ENCODE measurements around the gene E2F8. TPM values are rescaled to one million over a fixed set of nuclear protein-coding genes. Genes with fewer than 3 reads are reported as not detected.

Gene E2F8, protein sequence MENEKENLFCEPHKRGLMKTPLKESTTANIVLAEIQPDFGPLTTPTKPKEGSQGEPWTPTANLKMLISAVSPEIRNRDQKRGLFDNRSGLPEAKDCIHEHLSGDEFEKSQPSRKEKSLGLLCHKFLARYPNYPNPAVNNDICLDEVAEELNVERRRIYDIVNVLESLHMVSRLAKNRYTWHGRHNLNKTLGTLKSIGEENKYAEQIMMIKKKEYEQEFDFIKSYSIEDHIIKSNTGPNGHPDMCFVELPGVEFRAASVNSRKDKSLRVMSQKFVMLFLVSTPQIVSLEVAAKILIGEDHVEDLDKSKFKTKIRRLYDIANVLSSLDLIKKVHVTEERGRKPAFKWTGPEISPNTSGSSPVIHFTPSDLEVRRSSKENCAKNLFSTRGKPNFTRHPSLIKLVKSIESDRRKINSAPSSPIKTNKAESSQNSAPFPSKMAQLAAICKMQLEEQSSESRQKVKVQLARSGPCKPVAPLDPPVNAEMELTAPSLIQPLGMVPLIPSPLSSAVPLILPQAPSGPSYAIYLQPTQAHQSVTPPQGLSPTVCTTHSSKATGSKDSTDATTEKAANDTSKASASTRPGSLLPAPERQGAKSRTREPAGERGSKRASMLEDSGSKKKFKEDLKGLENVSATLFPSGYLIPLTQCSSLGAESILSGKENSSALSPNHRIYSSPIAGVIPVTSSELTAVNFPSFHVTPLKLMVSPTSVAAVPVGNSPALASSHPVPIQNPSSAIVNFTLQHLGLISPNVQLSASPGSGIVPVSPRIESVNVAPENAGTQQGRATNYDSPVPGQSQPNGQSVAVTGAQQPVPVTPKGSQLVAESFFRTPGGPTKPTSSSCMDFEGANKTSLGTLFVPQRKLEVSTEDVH
- under 0.01 and 0.14 TPM in 2 replicates for total RNA-seq

DNA sequence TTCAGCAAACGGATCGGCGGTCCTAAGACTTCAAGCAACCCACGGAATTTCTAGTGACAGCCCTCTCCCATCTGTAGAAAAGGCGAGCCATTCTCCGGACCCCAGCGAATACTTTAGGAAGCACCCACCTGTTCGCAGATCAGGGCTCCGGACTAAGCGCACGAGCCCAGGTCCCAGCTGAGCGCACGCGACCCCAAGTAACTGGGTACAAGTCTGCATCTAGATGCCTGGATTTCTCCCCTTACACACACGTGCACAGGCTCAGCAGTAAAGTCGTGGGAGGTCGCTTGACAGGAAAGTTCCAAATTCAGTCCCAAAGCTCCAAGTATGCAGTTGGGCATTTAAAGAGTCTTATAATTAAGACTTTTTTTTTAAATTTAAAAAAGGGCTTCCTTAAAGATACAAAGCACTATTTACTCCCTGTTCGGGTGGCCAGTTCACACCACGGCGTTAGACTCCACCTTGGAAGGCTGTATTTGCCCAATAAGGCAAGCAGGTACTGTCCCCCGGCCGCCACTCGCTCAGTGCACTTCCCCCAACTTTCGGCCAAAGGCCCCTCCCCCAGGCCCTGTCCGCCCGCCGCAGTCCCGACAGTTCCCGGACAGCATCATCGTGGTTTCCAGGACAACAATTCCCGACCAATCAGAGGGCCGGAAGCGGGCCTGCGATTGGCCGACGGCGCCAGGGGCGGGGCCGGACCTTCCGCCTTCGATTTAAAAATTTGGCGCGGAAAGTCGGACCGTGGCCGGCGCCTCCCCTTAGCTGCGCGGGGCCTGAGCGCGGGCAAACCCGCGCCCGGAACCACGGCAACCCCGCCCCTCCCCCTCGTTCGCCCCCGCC lies at the start of gene E2F8:
Gene E2F8, minus strand, starts transcription at position 526 of the 840 bp plus-strand sequence. CDS start 824 bp downstream, outside the sequence.

DNA sequence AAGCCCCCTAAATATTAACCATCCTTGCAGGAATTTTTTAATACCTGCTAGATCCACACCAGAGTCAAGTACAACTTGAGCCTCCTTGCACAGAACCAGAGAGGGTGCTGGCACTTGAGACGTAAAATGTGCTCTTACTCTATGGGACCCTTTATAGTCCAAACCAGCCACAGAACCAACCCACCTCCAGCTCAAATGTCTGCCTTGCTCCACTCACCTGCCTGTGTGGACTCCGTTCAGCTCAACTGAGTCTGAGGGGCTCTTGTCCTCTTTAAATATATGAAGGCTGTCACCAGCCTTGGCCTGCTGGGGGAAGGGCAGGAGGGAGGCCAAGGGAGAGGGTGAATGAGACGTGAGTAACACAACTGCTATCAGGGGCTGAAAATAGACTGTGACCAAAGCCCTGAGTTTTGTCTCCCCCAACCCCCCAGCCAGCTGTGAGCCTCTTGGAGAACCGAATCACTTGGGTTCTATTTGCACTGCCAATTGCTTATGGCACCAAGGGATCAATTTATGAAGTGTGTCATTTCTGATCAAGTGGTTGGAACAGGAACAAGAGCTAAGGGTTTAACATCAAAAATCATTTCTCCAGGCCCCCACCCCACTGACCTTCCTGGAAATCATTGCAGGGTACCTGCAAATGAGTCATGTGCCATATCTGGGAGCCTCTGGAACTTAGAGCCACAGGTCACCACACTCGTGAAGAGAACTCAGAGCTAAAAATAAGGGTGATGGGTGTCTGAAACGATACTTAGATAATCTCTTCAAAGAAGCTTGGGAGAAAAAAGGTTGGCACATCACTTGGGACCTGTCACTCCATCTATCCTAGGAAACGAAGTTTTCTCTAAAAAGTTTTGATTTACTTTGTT lies 38.8 kb downstream of the E2F8 start, which contains the start of gene CSRP3:
Gene CSRP3, minus strand, starts transcription at position 247 of the 869 bp plus-strand sequence. CDS start 9,535 bp downstream, outside the sequence.

Other genes with a start within 250 kb of the E2F8 start
- not detected in 2 replicates for gene MRGPRX2, start 180.2 kb downstream of the E2F8 start, total RNA-seq
- 31.8 and 35.9 TPM in 2 replicates for gene ZDHHC13, start 123.8 kb downstream of the E2F8 start, total RNA-seq
- gene CSRP3, start 39.0 kb downstream of the E2F8 start, total RNA-seq, result not detected in 2 replicates